GM20431 (cell line): ENCODE data around the gene TEKTIP1.
"Not testable (repeated sequence)": the region's sequence is repeated elsewhere in the genome, so short reads cannot be mapped to it uniquely, and the experiment has no call there.

ENCODE experiments used
- in situ Hi-C: fragments of 300-500 bp; cut with MseI, MboI; formaldehyde crosslinking; loops from one replicate; pipeline ENCODE4 v1.15.0; 2020; ENCODE audit warnings: low sequenced_read_pairs; ENCODE audit not compliant: unreplicated experiment

TEKTIP1 gene

GRCh38 chr19:3578390-3578789, 39.4 kb downstream of the TEKTIP1 start:
- in situ Hi-C loops, result no loop called here

- in situ Hi-C loops, result no loop called here
Measured at GRCh38 chr19:3580156-3580934, 41.4 kb downstream of the TEKTIP1 start.

GRCh38 chr19:3581792-3582191, 42.8 kb downstream of the TEKTIP1 start:
- in situ Hi-C loops, result not testable (repeated sequence)

DNA sequence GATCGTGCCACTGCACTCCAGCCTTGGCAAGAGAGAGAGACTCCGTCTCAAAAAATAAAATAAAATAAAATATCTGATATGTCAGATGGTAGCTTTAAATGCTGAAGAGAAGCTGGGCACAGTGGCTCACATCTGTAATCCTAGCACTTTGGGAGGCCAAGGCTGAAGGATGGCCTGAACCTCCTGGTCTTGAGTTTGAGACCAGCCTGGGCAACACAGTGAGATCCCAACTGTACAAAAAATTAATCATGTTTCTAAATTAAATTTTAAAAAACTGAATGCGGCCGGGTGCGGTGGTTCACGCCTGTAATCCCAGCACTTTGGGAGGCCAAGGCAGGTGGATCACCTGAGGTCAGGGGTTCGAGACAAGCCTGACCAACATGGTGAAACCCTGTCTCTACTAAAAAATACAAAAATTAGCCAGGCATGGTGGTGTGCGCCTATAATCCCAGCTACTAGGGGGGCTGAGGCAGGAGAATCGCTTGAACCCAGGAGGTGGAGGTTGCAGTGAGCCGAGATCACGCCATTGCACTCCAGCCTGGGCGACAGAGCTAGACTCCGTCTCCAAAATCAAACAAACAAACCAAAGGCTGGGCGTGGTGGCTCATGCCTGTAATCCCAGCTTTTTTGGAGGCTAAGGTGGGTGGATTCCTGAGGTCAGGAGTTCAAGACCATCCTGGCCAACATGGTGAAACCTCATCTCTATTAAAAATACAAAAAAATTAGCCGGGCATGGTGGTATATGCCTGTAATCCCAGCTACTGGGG, 45.2 kb downstream of the TEKTIP1 start:
- in situ Hi-C loops, result not testable (repeated sequence)

GRCh38 chr19:3585301-3586126, 46.5 kb downstream of the TEKTIP1 start, which contains the start of gene GIPC3:
Gene GIPC3 (plus strand): TSS chr19:3585478. CDS start chr19:3585598, 120 bp downstream.
- in situ Hi-C loops, result no loop called here

DNA sequence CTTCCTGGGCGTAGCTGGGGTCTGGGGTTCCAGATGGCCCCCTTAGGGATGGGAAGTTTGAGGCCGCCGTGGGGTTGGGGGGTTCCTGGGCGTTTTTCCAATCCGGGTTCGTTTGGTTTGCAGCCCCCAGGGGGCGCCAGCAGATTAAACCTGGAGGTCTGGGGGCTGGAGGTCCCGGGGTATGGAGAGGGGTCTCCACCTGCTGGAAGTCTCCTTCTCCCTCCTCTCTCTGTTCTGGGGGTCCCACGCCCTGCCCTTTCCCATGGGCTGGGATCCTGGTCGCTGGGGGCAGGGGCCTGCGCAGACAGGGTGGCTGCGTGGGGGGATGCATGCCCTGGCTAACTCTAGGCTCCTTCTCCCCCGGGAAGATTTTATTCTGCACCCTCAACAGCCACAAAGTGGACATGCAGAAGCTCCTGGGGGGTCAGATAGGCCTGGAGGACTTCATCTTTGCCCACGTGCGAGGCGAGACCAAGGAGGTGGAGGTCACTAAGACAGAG, 47.2 kb downstream of the TEKTIP1 start:
- in situ Hi-C loops, result no loop called here

DNA sequence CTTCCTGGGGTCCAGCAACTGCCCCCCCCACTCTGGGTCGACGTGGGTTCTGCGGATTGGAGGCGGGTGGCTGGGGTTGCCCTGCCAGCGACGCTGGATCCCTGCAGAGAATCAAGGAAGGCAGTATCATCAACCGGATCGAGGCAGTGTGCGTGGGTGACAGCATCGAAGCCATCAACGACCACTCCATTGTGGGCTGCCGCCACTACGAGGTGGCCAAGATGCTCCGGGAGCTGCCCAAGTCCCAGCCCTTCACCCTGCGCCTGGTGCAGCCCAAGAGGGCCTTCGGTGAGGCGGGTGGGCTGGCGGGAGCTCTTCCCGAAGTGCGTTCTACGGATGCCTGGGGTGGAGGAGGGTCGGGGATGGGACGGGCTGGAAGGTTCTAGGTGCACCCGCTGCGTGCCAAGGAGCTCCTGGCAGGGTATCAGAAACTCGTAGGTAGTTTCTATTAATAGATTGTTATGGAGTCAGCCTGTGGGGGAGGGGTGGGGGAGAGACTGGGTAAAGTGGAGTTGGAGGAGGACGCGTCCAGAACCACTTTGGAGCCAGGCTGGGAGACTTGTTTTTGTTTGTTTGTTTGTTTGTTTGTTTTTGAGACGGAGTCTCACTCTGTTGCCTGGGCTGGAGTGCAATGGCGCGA, 47.9 kb downstream of the TEKTIP1 start:
- in situ Hi-C loops, result no loop called here

DNA sequence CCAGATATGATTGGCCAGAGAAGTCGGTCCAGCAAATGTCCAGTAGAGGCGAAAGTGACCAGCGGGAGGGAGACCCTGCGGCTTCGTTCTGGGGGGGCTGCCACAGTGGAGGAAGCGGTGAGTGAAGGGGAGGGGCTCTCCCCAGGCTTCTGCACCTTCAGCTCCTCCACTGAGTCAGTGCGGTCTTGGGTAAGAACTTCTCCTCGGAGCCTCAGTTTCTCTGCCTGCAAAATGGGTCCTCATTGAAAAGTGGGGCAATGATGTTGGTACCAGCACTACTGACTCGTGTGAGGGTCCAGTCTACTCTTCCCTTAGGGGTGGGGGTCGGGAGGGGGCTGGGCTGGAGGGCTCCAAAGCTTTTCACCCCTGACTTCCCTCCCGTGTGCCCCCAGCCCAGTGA, 50.5 kb downstream of the TEKTIP1 start:
- in situ Hi-C loops, result no loop called here

DNA sequence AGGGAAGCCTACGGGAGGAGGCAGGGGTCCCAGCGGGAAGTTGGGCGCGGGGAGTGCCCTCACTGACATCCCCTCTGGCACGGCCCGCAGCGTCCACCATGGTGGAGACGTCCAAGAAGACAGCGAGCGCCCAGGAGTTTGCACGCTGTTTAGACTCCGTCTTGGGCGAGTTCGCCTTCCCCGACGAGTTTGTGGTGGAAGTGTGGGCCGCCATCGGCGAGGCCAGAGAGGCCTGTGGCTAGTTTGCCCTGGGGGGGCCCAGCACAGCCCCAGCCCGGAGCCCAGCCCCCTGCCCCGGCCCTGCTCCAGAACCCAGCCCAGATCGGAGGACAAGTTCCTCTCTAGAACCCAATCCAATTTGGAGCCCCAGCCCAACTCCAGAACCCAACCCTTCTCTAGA, 51.0 kb downstream of the TEKTIP1 start:
- in situ Hi-C loops, result no loop called here

DNA sequence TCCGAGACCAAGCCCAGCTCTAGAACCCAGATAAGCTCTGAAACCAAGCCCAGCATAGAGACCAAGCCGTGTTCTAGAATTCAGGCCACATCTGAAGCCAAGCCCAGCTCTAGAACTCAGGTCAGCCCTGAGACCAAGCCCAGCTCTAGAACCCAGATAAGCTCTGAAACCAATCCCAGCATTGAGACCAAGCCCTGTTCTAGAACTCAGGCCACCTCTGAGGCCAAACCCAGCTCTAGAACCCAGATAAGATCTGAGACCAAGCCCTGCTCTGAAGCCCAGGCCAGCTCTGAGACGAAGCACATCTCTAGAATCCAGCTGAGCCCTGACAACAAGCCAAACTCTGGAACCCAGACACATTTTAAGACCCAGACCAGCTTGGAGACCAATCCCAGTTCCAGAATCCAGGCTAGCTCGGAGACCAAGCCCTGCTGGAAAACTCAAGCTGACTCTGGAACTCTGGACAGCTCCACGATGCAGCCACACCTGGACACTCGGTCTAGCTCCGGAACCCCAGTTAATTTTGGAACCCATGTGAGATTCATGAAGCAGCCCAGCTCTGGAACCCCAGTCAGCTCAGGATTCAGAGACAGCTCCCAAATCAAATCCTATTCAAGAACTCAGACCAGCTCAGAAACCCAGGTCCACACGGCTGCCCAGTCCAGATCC, 52.2 kb downstream of the TEKTIP1 start:
- in situ Hi-C loops, result no loop called here

DNA sequence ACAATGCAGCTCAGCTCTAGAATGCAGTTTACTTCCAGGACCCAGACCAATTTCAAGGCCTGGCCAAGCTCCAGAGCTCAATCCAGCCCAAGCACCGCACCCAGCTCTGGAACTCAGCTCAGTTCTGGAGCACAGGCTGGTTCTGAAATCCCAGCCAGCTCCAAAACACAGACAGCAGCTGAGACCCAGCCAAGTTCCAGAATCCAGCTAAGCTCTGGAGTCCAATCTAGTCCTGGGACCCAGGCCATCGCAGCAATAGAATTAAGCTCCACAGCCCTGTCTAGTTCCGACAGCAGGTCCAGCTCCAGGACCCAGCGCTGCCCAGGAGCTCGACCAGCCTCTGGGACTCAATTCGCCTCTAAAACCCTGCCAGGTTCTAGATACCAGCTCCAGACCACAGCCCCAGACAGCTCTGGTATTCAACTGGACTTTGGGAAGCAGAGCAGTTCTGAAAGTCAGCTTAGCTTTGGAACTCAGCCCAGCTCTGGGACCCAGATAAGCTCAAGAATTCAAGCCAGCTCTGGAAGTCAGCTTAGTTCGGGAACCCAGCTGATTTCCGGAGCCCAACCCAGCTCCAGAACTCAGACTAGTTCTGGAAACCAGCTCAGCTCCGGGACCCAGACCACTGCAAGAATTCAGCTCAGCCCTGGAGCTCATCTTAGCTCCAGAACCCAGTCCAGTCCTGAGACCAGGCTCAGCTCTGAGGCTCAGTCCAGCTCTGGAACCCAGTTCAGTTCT, 53.1 kb downstream of the TEKTIP1 start:
- in situ Hi-C loops, result no loop called here

DNA sequence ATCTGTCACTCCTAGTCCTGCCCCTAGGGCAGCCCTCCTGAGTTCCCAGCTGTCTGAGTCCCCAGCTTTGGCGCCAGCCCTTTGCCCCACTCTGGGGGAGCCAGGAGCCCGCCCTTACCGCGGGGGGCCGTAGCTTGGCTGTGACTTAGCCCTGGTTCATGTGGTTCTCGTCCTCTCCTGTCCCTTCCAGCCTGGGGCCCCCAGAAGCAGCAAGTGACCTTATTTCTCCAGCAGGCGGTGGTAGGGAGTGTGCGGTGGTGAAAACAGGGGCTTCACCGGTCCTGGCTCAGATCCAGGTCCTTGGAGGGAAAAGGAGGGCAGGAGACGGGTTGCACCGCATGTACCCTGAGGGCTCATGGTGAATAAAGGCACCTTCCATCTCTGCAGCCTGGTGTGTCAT, 54.2 kb downstream of the TEKTIP1 start:
- in situ Hi-C loops, result no loop called here
